Neural cell (in vitro differentiated cells): Measurements from ENCODE around the gene LEMD2.
"Not testable (repeated sequence)": the region's sequence is repeated elsewhere in the genome, so short reads cannot be mapped to it uniquely, and the experiment has no call there.

ENCODE experiments used
- CTCF ChIP-seq: fragments of 450-650 bp; IDR thresholded peaks from 2 replicates; pipeline ENCODE4 v1.5.1; 2014; ENCODE audit warnings: antibody characterized with exemption, mild to moderate bottlenecking, moderate library complexity; ENCODE audit not compliant: poor library complexity, severe bottlenecking
- EP300 ChIP-seq: fragments of 450-650 bp; conservative IDR thresholded peaks from 2 replicates; pipeline ENCODE4 v1.6.1; 2014; ENCODE audit warnings: antibody characterized with exemption, mild to moderate bottlenecking, moderate library complexity; ENCODE audit not compliant: poor library complexity, severe bottlenecking
- EZH2 ChIP-seq: fragments of 200-600, 300-800 bp; shearing (Covaris generic), sonication (generic); IDR thresholded peaks from 2 replicates; pipeline ENCODE4 v1.6.1; 2014; ENCODE audit warnings: antibody characterized with exemption, low read length, borderline replicate concordance, mild to moderate bottlenecking; ENCODE audit not compliant: insufficient read depth, poor library complexity, severe bottlenecking
- MXI1 ChIP-seq: fragments of 450-650 bp; conservative IDR thresholded peaks from 2 replicates; pipeline ENCODE4 v1.6.1; 2014; ENCODE audit warnings: antibody characterized with exemption, mild to moderate bottlenecking; ENCODE audit not compliant: poor library complexity, severe bottlenecking
- POLR2AphosphoS5 ChIP-seq: IDR thresholded peaks from 2 replicates; pipeline ENCODE4 v1.6.1; 2012
- REST ChIP-seq: IDR thresholded peaks from 2 replicates; pipeline ENCODE4 v1.6.1; 2012; ENCODE audit warnings: borderline replicate concordance
- SMC3 ChIP-seq: fragments of 450-650 bp; conservative IDR thresholded peaks from 2 replicates; pipeline ENCODE4 v1.6.1; 2014; ENCODE audit warnings: antibody characterized with exemption, mild to moderate bottlenecking, moderate library complexity; ENCODE audit not compliant: poor library complexity
- TAF1 ChIP-seq: IDR thresholded peaks from 2 replicates; pipeline ENCODE4 v1.6.1; 2012; ENCODE audit warnings: low read depth

- not testable (repeated sequence) for TF ChIP-seq CTCF, MXI1, TAF1, REST, POLR2AphosphoS5, EZH2, EP300, SMC3
Observed at GRCh38 chr6:33831725-33832124, 42.8 kb upstream of the LEMD2 start.
